ENCODE measurements around the gene AIF1L.

- TF ChIP-seq EZH2phosphoT487 (IDR thresholded peaks at IDR 0.05; ENCODE audit: insufficient read depth, low read depth) (no peak), EZH2 (IDR thresholded peaks at IDR 0.05; ENCODE audit: insufficient read depth, poor library complexity, severe bottlenecking) (no peak)
These were observed 16.2 kb downstream of the AIF1L start for GRCh38 chr9:131112374-131113154.
